Uterus (tissue), 4 donors: Measurements from ENCODE around the gene HOXD1. TPM values are rescaled to one million over a fixed set of nuclear protein-coding genes. Genes with fewer than 3 reads are reported as not detected.

Experiments
- DNase-seq, 2 donors: peaks; one replicate each; pipeline ENCODE4 v3.0.0-alpha.2; 2019 to 2020
- H3K27ac ChIP-seq, 2 donors: fragments of 200-600 bp; sonication (generic); 1 replicate in 1 of 2; 2 replicates in 1 of 2; pipeline ENCODE4 v1.5.1; 2016 to 2018
- H3K27me3 ChIP-seq, 2 donors: fragments of 200-600 bp; sonication (generic); one replicate each; pipeline ENCODE4 v1.5.1; 2018 to 2019; ENCODE audit warnings: control low read depth in 1 of 2
- H3K36me3 ChIP-seq, 2 donors: fragments of 200-600 bp; sonication (generic); one replicate each; pipeline ENCODE4 v1.5.1; 2019; ENCODE audit warnings: control low read depth in 1 of 2
- H3K4me1 ChIP-seq, 2 donors: fragments of 200-600 bp; sonication (generic); one replicate each; pipeline ENCODE4 v1.5.1; 2018 to 2019; ENCODE audit warnings: control low read depth in 1 of 2
- H3K4me3 ChIP-seq, 2 donors: fragments of 200-600 bp; sonication (generic); 1 replicate in 1 of 2; 2 replicates in 1 of 2; pipeline ENCODE4 v1.5.1; 2018 to 2019; ENCODE audit warnings: mild to moderate bottlenecking in 1 of 2
- H3K9me3 ChIP-seq, 2 donors: fragments of 200-600 bp; sonication (generic); one replicate each; pipeline ENCODE4 v1.5.1; 2019; ENCODE audit warnings: control low read depth in 1 of 2
- POLR2A ChIP-seq, 2 donors: fragments of 450-650 bp; IDR thresholded peaks; one replicate each; pipeline ENCODE4 v1.6.1; 2016; ENCODE audit warnings: antibody characterized with exemption in 2 of 2, mild to moderate bottlenecking in 1 of 2, moderate library complexity in 1 of 2
- intact Hi-C: fragments of 100-400 bp; cut with DNase I; formaldehyde crosslinking; loops from one replicate; pipeline ENCODE4 v1.15.1; 2023; ENCODE audit warnings: low total_unique reads
- total RNA-seq, 4 donors: library from RNA; depleted of rRNA in 3 of 4; stranded (reverse); fragments of >200 nt in 3 of 4; gene quantifications; one replicate each; pipeline versions ENCODE4 v1.1.0 to v1.2.4, GENCODE V29; 2014 to 2023
- TF ChIP-seq, protein P1 (sequence below), 4 experiments: fragments of 200-600 bp in 2 of 4; fragments of 450-650 bp in 2 of 4; sonication (generic) in 2 of 4; IDR thresholded peaks; one replicate each; pipeline ENCODE4 v1.5.1; 2016 to 2019; ENCODE audit warnings: antibody characterized with exemption in 4 of 4, mild to moderate bottlenecking in 2 of 4, moderate library complexity in 1 of 4
- donor health status: DM: yes; HTN: yes; CAD: no.

The HOXD1 gene
- total RNA-seq, 4 donors from 2014 or later = 0.21 to 2.9 (median 0.52) TPM; not detected in 1

DNA sequence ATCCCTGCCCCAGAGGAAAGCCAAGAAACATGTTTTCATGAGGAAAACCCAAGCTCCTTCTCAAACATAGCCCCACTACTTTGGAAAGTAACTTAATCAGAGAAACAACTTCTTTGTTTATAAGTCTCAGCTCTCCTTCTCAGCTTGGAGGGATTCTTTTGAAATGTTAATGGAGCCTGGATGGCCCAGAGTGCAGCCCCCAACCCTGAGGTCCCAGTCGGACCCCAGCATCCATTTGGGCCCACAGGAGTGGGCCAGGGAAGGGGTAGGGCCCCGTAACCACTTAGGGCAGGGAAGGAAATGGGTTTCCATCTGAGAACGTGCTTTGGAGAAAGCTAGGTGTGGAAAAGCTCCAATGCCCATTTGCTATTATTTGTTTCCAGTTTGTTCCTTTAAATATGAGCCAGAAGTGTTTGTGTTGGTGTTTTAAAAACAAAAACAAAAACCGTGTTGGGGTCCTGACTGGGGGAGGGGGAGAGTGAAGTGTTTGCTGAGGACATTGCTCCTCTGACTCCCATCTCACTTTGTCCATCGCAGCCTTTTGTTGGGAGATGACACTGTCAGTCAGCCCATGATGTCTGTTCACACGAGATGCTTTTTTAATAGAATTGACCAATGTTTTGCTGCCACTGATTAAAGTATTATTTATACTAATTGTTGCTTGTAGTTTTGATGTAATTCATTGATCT, 33.0 kb upstream of the HOXD1 start:
- intact Hi-C loops = no loop called here
- Histone ChIP-seq H3K27me3 (no peaks in the 10 kb centered on the region), H3K36me3 (no peaks in the 10 kb centered on the region), H3K4me1 (no peaks in the 10 kb centered on the region), H3K9me3 (no peaks in the 10 kb centered on the region), H3K4me3 (no peak overlapping the region), H3K27ac (peak overlapping the region in 1 of 2 donors; percentile 83)
- no peak for DNase-seq
- no peak for TF ChIP-seq POLR2A (IDR thresholded peaks at IDR 0.05)
- TF ChIP-seq, protein P1, sequence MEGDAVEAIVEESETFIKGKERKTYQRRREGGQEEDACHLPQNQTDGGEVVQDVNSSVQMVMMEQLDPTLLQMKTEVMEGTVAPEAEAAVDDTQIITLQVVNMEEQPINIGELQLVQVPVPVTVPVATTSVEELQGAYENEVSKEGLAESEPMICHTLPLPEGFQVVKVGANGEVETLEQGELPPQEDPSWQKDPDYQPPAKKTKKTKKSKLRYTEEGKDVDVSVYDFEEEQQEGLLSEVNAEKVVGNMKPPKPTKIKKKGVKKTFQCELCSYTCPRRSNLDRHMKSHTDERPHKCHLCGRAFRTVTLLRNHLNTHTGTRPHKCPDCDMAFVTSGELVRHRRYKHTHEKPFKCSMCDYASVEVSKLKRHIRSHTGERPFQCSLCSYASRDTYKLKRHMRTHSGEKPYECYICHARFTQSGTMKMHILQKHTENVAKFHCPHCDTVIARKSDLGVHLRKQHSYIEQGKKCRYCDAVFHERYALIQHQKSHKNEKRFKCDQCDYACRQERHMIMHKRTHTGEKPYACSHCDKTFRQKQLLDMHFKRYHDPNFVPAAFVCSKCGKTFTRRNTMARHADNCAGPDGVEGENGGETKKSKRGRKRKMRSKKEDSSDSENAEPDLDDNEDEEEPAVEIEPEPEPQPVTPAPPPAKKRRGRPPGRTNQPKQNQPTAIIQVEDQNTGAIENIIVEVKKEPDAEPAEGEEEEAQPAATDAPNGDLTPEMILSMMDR (IDR thresholded peaks at IDR 0.05) = no peak

DNA sequence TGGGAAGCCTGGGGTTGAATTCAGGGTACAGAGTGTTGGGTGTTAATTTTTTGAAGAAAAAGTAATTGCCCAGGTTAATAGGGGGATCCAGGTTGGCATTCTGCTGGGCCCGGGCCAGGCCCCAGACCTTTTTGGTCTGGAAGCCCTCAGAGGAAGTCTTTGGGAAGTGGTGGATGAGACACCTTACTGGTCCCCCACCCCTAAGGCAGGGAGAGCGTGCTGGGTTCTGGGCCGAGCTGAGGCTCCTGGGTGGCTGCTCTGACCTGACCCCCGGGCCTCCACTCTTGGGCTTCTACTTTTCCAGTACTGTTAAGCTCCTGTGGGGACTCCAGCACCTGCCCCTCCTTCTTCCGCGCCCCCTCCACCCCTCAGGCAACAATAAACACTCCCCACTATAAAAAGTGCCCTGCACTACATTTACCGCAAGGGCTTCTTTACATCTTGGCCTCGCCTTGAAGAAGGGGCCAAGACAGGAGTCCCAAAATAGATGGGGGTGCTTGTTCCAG, 32.1 kb upstream of the HOXD1 start:
- Histone ChIP-seq H3K9me3 (no peaks in the 10 kb centered on the region), H3K4me1 (no peaks in the 10 kb centered on the region), H3K4me3 (no peak overlapping the region), H3K36me3 (no peaks in the 10 kb centered on the region), H3K27me3 (no peaks in the 10 kb centered on the region), H3K27ac (peak overlapping the region; percentile 82 to 83)
- TF ChIP-seq, protein P1 (IDR thresholded peaks at IDR 0.05) = no peak
- TF ChIP-seq POLR2A (IDR thresholded peaks at IDR 0.05) = no peak
- intact Hi-C loops = no loop called here
- DNase-seq = no peak

DNA sequence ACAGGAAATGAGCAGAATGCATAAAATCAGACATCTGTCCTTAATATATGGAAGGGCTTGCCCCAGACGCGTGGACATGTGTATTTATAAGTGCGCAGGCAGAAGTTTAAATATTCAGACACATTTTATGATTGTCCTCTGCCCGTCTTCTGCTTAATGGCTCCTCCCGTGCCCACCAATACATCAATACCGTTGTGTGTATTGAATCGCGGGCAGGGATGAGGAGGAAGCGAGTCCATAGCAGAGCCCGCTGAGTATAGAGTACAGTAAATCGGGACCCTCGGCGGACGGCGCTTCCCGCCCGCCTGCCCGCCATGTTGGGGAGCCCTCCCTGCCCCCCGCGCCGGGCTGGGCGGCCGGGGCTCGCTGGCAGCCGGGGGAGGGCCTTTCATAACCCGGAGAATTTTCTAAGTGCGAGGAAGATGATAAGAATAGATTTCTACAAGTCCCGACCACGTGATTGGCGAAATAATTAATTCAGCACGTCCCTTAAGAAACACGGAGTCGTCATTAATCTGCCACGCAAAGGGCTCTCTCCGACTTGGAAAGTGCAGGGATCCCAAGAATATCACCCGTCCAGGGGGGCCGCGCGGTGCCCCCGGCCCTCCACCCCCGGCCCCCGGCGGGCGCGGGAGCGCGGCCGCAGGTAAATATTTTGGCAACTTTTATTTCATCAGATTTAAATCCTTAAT, 31.5 kb upstream of the HOXD1 start, which contains the start of gene HOXD3:
TSS of gene HOXD3 (plus strand) at position 501 of the 692 bp plus-strand sequence. CDS start 11,808 bp downstream, outside the sequence.
- no peaks in the 10 kb centered on the region for H3K4me1 ChIP-seq
- intact Hi-C loops = no loop called here
- no peaks in the 10 kb centered on the region for H3K27me3 ChIP-seq
- peak within 1 kb of the TSS; percentile 6 to 38 for H3K4me3 ChIP-seq
- no peak for TF ChIP-seq POLR2A (IDR thresholded peaks at IDR 0.05)
- TF ChIP-seq, protein P1 (IDR thresholded peaks at IDR 0.05) = no peak
- peak within 1 kb of the TSS; percentile 82 to 83 for H3K27ac ChIP-seq
- H3K36me3 ChIP-seq = no peaks in the 10 kb centered on the region
- no peak for DNase-seq
- no peaks in the 10 kb centered on the region for H3K9me3 ChIP-seq

DNA sequence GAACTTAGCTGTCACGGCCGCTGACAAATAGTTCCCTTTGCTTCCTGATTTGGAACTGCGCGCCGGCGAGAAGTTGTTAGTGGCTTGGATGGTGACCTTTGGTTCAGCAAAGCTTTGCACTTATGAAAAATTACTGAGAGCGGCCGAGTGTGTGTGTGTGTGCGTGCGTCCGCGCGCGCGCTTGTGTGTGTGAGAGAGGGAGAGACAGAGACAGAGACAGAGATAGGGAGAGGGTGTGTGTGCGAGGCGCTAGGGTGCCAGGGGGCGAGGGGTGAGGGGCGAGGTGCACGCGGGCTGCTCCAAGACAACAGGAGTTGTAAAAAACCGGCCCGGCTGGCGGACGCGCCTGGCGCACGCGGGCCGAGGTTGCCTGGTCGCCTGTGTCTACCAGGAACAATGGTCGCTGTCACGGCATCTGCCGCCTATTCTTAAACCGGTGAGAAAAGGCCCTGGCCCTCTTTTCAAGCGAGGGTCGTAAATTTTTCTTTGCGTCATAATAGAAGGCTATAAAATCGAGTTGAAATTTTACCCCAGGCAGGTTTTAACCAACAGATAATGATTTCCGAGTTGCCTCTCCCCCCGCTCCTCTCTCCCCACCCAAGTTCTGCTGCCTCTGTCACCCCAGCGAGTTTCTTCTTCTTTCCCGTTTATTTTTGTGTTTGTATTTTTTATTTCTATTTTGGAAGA, 30.8 kb upstream of the HOXD1 start:
- H3K4me1 ChIP-seq = no peaks in the 10 kb centered on the region
- DNase-seq = no peak
- TF ChIP-seq, protein P1 (IDR thresholded peaks at IDR 0.05) = no peak
- peak overlapping the region; percentile 82 to 83 for H3K27ac ChIP-seq
- H3K36me3 ChIP-seq = no peaks in the 10 kb centered on the region
- peak overlapping the region; percentile 6 to 38 for H3K4me3 ChIP-seq
- H3K27me3 ChIP-seq = no peaks in the 10 kb centered on the region
- H3K9me3 ChIP-seq = no peaks in the 10 kb centered on the region
- intact Hi-C loops = no loop called here
